SH-SY5Y (cell line): ENCODE data around the gene TFPI2.

ENCODE experiments used
- GATA2 ChIP-seq: IDR thresholded peaks from 2 replicates; pipeline ENCODE4 v1.6.1; 2011; ENCODE audit warnings: mild to moderate bottlenecking, low read depth, low read length
- GATA3 ChIP-seq: IDR thresholded peaks from 2 replicates; pipeline ENCODE4 v1.6.1; 2011; ENCODE audit warnings: low read depth, mild to moderate bottlenecking, low read length, moderate library complexity

DNA sequence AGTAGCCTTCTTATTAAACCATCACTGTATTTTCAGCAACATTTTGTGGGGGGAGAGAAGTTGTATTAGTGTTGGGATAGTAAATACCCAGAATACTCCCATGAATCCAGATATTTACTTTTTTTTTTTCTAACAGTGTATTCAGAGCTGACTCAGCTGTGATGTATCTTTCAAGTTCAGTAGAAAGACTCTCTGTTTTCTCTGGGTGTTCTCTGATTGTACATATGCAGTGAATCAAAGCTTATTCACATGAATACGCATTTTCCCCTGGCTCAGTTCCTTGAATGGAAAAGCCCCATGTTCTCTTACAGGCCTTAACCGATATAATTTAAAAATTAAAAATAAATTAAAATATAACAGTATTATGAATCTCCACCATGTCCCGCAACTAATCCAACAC, 1.3 kb downstream of the TFPI2 start:
- TF ChIP-seq GATA2 (no peak), GATA3 (no peak)
